HepG2 (cell line): Measurements from ENCODE around the gene YIPF1. TPM values are rescaled to one million over a fixed set of nuclear protein-coding genes. Genes with fewer than 3 reads are reported as not detected.
"Not testable (repeated sequence)": the region's sequence is repeated elsewhere in the genome, so short reads cannot be mapped to it uniquely, and the experiment has no call there.

Experiments used
- ATAC-seq: fragments of 200-7000 bp; cut with Tn5 transposase; 3 replicates; pipeline ENCODE4 v1.9.1; 2020; ENCODE audit warnings: mild to moderate bottlenecking, moderate library complexity
- BruUV-seq: library from RNA; stranded (reverse); fragments of 400-500 nt; replicated peaks from 2 replicates; lab custom pipeline; 2021; lab: Mats Ljungman, UMichigan
- CTCF ChIA-PET: fragments of 300-600 bp; formaldehyde crosslinking; extraction: SDS; loops from one replicate; lab custom pipeline; 2021; ENCODE audit warnings: low total read pairs, inconsistent platforms, low intra/inter-chr PET ratio; lab: Yijun Ruan, JAX
- POLR2A ChIA-PET: fragments of 350-600 bp; sonication (Branson Sonifier 250); formaldehyde crosslinking; loops from one replicate; lab custom pipeline; 2020; ENCODE audit warnings: antibody characterized with exemption, inconsistent platforms; lab: Yijun Ruan, JAX
- DNase-seq: peaks from one replicate; pipeline ENCODE4 v3.0.0-alpha.2; 2015; ENCODE audit warnings: low spot score
- FAIRE-seq: peaks from 3 replicates; lab custom pipeline; 2011; peaks lifted over from hg19 to GRCh38; lab: Jason Lieb, UNC
- H2AFZ ChIP-seq: one replicate; pipeline ENCODE4 v1.6.1; 2011; ENCODE audit warnings: low read length, inconsistent platforms
- H3K27ac ChIP-seq: fragments of 300-600 bp; 3 replicates; pipeline ENCODE4 v1.8.0; 2011; ENCODE audit warnings: mixed run types, mild to moderate bottlenecking, mixed read lengths, low read length, inconsistent platforms; ENCODE audit not compliant: insufficient read depth; ENCODE audit errors: extremely low read length
- H3K27me3 ChIP-seq, 2 experiments: fragments of 200-600 bp in 1 of 2; 2 replicates in 1 of 2; 3 replicates in 1 of 2; pipeline versions ENCODE4 v1.6.0 to v1.8.0; 2011; ENCODE audit warnings: low read length in 2 of 2, mild to moderate bottlenecking in 2 of 2, moderate library complexity in 2 of 2, inconsistent platforms in 1 of 2; ENCODE audit not compliant: insufficient read depth in 2 of 2, control insufficient read depth in 1 of 2
- H3K36me3 ChIP-seq, 2 experiments: fragments of 200-600 bp in 1 of 2; replicated peaks in 1 of 2; 2 replicates in 1 of 2; 3 replicates in 1 of 2; pipeline versions ENCODE4 v1.5.1 to v1.8.0; 2011; ENCODE audit warnings: low read length in 2 of 2, inconsistent platforms in 1 of 2; ENCODE audit not compliant: insufficient read depth in 2 of 2, control insufficient read depth in 1 of 2
- H3K4me1 ChIP-seq: 2 replicates; pipeline ENCODE4 v1.5.1; 2012; ENCODE audit warnings: low read length, inconsistent platforms; ENCODE audit not compliant: insufficient read depth
- H3K4me2 ChIP-seq: 2 replicates; pipeline ENCODE4 v1.6.0; 2011; ENCODE audit warnings: low read depth, low read length, inconsistent platforms
- H3K4me3 ChIP-seq, 3 experiments: fragments of 200-600 bp in 1 of 3; sonication (generic), shearing (Covaris generic) in 1 of 3; replicated peaks in 1 of 3; 2 replicates each; pipeline ENCODE4 v1.5.1; 2011 to 2016; ENCODE audit warnings: low read length in 3 of 3, inconsistent platforms in 2 of 3, low read depth in 2 of 3, mild to moderate bottlenecking in 2 of 3, control low read depth in 1 of 3, mixed read lengths in 1 of 3; ENCODE audit not compliant: insufficient read depth in 1 of 3
- H3K79me2 ChIP-seq: one replicate; pipeline ENCODE4 v1.6.1; 2011; ENCODE audit warnings: low read length, inconsistent platforms; ENCODE audit not compliant: insufficient read depth
- H3K9ac ChIP-seq: 2 replicates; pipeline ENCODE4 v1.6.0; 2011; ENCODE audit warnings: mild to moderate bottlenecking, low read depth, low read length, inconsistent platforms; ENCODE audit not compliant: insufficient read depth
- H3K9me3 ChIP-seq: 2 replicates; pipeline ENCODE4 v1.5.1; 2012; ENCODE audit warnings: mild to moderate bottlenecking, low read length
- H4K20me1 ChIP-seq: 2 replicates; pipeline ENCODE4 v1.6.0; 2011; ENCODE audit warnings: inconsistent platforms, mild to moderate bottlenecking, low read length, moderate library complexity; ENCODE audit not compliant: insufficient read depth
- HNRNPUL1 ChIP-seq: fragments of 200-400 bp; formaldehyde crosslinking; IDR thresholded peaks from 2 replicates; pipeline ENCODE4 v1.6.1; 2017; ENCODE audit warnings: low read depth, mild to moderate bottlenecking, low read length, moderate library complexity
- PRDM4 ChIP-seq: sonication (generic); formaldehyde crosslinking; IDR thresholded peaks from 2 replicates; pipeline ENCODE4 v1.9.0; 2021; ENCODE audit warnings: missing genetic modification reagents, borderline replicate concordance
- SMAD3 ChIP-seq: sonication (generic); formaldehyde crosslinking; IDR thresholded peaks from 2 replicates; pipeline ENCODE4 v1.4.0; 2020; ENCODE audit warnings: missing genetic modification reagents
- SRSF1 ChIP-seq: fragments of 200-400 bp; formaldehyde crosslinking; optimal IDR thresholded peaks from 2 replicates; pipeline ENCODE3; 2017; ENCODE audit warnings: mild to moderate bottlenecking, low read depth, low read length, moderate library complexity
- WGBS: methylation state at CpG from one replicate; pipeline ENCODE4 v1.1.6; 2017; ENCODE audit warnings: low lambda C conversion rate; 5-methylcytosine and 5-hydroxymethylcytosine counted together
- in situ Hi-C: cut with HindIII; loops from 2 replicates; pipeline ENCODE4 v1.10.0; 2017; ENCODE audit warnings: low pct_unique_long_range_greater_than_20kb; ENCODE audit not compliant: extremely low pct_ligation_motif_present
- intact Hi-C: fragments of 100-400 bp; cut with micrococcal nuclease; formaldehyde crosslinking; loops from one replicate; pipeline ENCODE4 v1.10.0; 2022; ENCODE audit not compliant: unreplicated experiment
- polyA plus RNA-seq, 8 experiments: library from polyadenylated mRNA; depleted of rRNA in 3 of 8; stranded (reverse) in 7 of 8; unstranded in 1 of 8; fragments of >200 nt; fragmentation: Illumina TruSeq in 4 of 8; extraction: Trizol in 4 of 8; gene quantifications; 2 replicates each; pipeline versions ENCODE4 v1.2.1 to v1.2.3, GENCODE V29; 2011 to 2016; ENCODE audit warnings: low read depth in 4 of 8, missing spikeins in 1 of 8, mixed read lengths in 1 of 8; ENCODE audit not compliant: insufficient read depth in 1 of 8
- total RNA-seq, 5 experiments: library from RNA; depleted of rRNA; stranded (reverse); fragments of >200 nt; fragmentation: Illumina TruSeq; extraction: Trizol; gene quantifications; 2 replicates each; pipeline ENCODE4 v1.2.3, GENCODE V29; 2016; ENCODE audit warnings: low read depth in 1 of 5
- TF ChIP-seq, protein P1 (sequence below): sonication (generic); formaldehyde crosslinking; IDR thresholded peaks from 2 replicates; pipeline ENCODE4 v1.4.0; 2020; ENCODE audit warnings: mild to moderate bottlenecking, missing genetic modification reagents
- TF ChIP-seq, protein P2 (sequence below): IDR thresholded peaks from 2 replicates; pipeline ENCODE4 v1.6.1; 2012; ENCODE audit warnings: low read length, improper control_type of control experiment

The YIPF1 gene
- total and polyA plus RNA-seq, 2 of the 13 experiments (the other 11 are each of a cell fraction or from before 2014, with no cell fraction given), result 21.1 to 31.9 TPM

GRCh38 chr1:53819387-53819786, 70.2 kb downstream of the YIPF1 start (continued):
- TF ChIP-seq, protein P1, sequence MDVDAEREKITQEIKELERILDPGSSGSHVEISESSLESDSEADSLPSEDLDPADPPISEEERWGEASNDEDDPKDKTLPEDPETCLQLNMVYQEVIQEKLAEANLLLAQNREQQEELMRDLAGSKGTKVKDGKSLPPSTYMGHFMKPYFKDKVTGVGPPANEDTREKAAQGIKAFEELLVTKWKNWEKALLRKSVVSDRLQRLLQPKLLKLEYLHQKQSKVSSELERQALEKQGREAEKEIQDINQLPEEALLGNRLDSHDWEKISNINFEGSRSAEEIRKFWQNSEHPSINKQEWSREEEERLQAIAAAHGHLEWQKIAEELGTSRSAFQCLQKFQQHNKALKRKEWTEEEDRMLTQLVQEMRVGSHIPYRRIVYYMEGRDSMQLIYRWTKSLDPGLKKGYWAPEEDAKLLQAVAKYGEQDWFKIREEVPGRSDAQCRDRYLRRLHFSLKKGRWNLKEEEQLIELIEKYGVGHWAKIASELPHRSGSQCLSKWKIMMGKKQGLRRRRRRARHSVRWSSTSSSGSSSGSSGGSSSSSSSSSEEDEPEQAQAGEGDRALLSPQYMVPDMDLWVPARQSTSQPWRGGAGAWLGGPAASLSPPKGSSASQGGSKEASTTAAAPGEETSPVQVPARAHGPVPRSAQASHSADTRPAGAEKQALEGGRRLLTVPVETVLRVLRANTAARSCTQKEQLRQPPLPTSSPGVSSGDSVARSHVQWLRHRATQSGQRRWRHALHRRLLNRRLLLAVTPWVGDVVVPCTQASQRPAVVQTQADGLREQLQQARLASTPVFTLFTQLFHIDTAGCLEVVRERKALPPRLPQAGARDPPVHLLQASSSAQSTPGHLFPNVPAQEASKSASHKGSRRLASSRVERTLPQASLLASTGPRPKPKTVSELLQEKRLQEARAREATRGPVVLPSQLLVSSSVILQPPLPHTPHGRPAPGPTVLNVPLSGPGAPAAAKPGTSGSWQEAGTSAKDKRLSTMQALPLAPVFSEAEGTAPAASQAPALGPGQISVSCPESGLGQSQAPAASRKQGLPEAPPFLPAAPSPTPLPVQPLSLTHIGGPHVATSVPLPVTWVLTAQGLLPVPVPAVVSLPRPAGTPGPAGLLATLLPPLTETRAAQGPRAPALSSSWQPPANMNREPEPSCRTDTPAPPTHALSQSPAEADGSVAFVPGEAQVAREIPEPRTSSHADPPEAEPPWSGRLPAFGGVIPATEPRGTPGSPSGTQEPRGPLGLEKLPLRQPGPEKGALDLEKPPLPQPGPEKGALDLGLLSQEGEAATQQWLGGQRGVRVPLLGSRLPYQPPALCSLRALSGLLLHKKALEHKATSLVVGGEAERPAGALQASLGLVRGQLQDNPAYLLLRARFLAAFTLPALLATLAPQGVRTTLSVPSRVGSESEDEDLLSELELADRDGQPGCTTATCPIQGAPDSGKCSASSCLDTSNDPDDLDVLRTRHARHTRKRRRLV (CRISPR knock-in tag), result no peak
- no peak for TF ChIP-seq HNRNPUL1
- no peak for TF ChIP-seq SRSF1
- TF ChIP-seq, protein P2, sequence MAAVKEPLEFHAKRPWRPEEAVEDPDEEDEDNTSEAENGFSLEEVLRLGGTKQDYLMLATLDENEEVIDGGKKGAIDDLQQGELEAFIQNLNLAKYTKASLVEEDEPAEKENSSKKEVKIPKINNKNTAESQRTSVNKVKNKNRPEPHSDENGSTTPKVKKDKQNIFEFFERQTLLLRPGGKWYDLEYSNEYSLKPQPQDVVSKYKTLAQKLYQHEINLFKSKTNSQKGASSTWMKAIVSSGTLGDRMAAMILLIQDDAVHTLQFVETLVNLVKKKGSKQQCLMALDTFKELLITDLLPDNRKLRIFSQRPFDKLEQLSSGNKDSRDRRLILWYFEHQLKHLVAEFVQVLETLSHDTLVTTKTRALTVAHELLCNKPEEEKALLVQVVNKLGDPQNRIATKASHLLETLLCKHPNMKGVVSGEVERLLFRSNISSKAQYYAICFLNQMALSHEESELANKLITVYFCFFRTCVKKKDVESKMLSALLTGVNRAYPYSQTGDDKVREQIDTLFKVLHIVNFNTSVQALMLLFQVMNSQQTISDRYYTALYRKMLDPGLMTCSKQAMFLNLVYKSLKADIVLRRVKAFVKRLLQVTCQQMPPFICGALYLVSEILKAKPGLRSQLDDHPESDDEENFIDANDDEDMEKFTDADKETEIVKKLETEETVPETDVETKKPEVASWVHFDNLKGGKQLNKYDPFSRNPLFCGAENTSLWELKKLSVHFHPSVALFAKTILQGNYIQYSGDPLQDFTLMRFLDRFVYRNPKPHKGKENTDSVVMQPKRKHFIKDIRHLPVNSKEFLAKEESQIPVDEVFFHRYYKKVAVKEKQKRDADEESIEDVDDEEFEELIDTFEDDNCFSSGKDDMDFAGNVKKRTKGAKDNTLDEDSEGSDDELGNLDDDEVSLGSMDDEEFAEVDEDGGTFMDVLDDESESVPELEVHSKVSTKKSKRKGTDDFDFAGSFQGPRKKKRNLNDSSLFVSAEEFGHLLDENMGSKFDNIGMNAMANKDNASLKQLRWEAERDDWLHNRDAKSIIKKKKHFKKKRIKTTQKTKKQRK, result no peak
- TF ChIP-seq PRDM4 (CRISPR knock-in tag), result no peak
- TF ChIP-seq SMAD3 (CRISPR knock-in tag), result no peak

- CTCF ChIA-PET, H3K4me1 ChIP-seq, ATAC-seq, H3K27me3 ChIP-seq, H3K79me2 ChIP-seq, FAIRE-seq, H4K20me1 ChIP-seq, H3K4me3 ChIP-seq, H3K9ac ChIP-seq, BruUV-seq, in situ Hi-C loops, POLR2A ChIA-PET, H2AFZ ChIP-seq, DNase-seq, H3K9me3 ChIP-seq, H3K4me2 ChIP-seq, H3K27ac ChIP-seq, intact Hi-C loops: not testable (repeated sequence)
- 98% methylated on average over 1 of the region's 1 CpG for WGBS
- H3K36me3 ChIP-seq, result peaks cover 1 to 39% of the 10 kb centered on the region in 2 experiments; a peak in 4 of 5 replicates
These were observed 73.0 kb downstream of the YIPF1 start for GRCh38 chr1:53816584-53816983.
